Activated CD4-positive, alpha-beta T cell treated with anti-CD3 and anti-CD28 coated beads for 1 hour (primary cell): ENCODE data around the gene GNG12.

ENCODE experiments used
- DNase-seq: peaks from one replicate; pipeline ENCODE4 v3.0.0-alpha.2; 2020

The GNG12 gene

GRCh38 chr1:67812226-67812625 lies 21.0 kb downstream of the GNG12 start:
- no peak for DNase-seq

- DNase-seq, result no peak
These were observed 21.5 kb downstream of the GNG12 start for GRCh38 chr1:67811781-67812180.

- no peak for DNase-seq
These were observed 23.4 kb downstream of the GNG12 start for GRCh38 chr1:67809887-67810286.

- DNase-seq, result no peak
These were observed 26.0 kb downstream of the GNG12 start for GRCh38 chr1:67807282-67807681.

- no peak for DNase-seq
These were observed 28.6 kb downstream of the GNG12 start for GRCh38 chr1:67804710-67805109.

GRCh38 chr1:67803380-67804279 lies 29.6 kb downstream of the GNG12 start:
- no peak for DNase-seq

GRCh38 chr1:67802565-67802964 lies 30.7 kb downstream of the GNG12 start:
- DNase-seq, result no peak

- no peak for DNase-seq
These were observed 31.4 kb downstream of the GNG12 start for GRCh38 chr1:67801903-67802302.

- no peak for DNase-seq
These were observed 37.9 kb downstream of the GNG12 start for GRCh38 chr1:67795179-67795912.

GRCh38 chr1:67793562-67793961 lies 39.7 kb downstream of the GNG12 start:
- DNase-seq, result no peak

- DNase-seq, result no peak
These were observed 40.4 kb downstream of the GNG12 start for GRCh38 chr1:67792741-67793458.

GRCh38 chr1:67792103-67792502 lies 41.2 kb downstream of the GNG12 start:
- DNase-seq, result no peak

- DNase-seq, result no peak
These were observed 41.6 kb downstream of the GNG12 start for GRCh38 chr1:67791686-67792085.

GRCh38 chr1:67791261-67791660 lies 42.0 kb downstream of the GNG12 start:
- DNase-seq, result no peak

- no peak for DNase-seq
These were observed 43.0 kb downstream of the GNG12 start for GRCh38 chr1:67790201-67790692.

- no peak for DNase-seq
These were observed 43.7 kb downstream of the GNG12 start for GRCh38 chr1:67789551-67789950.

GRCh38 chr1:67788904-67789303 lies 44.4 kb downstream of the GNG12 start:
- DNase-seq, result no peak

GRCh38 chr1:67788238-67788790 lies 45.0 kb downstream of the GNG12 start:
- no peak for DNase-seq

- DNase-seq, result no peak
These were observed 45.5 kb downstream of the GNG12 start for GRCh38 chr1:67787746-67788145.

- DNase-seq, result no peak
These were observed 47.2 kb downstream of the GNG12 start for GRCh38 chr1:67785847-67786753.

- no peak for DNase-seq
These were observed 48.6 kb downstream of the GNG12 start for GRCh38 chr1:67784545-67785186.
